GM23248 (cell line): ENCODE measurements around the gene TLNRD1.
"Not testable (repeated sequence)": the region's sequence is repeated elsewhere in the genome, so short reads cannot be mapped to it uniquely, and the experiment has no call there.

ENCODE experiments used
- EZH2 ChIP-seq: fragments of 200-600 bp; sonication (generic); IDR thresholded peaks from 2 replicates; pipeline ENCODE4 v1.6.1; 2018; ENCODE audit warnings: antibody characterized with exemption, mild to moderate bottlenecking; ENCODE audit not compliant: insufficient read depth, poor library complexity, severe bottlenecking
- EZH2phosphoT487 ChIP-seq: fragments of 200-600 bp; sonication (generic); IDR thresholded peaks from 2 replicates; pipeline ENCODE4 v1.6.1; 2018; ENCODE audit warnings: antibody characterized with exemption, moderate library complexity, mild to moderate bottlenecking, low read depth; ENCODE audit not compliant: insufficient read depth

- not testable (repeated sequence) for TF ChIP-seq EZH2, EZH2phosphoT487
These were observed 44.9 kb upstream of the TLNRD1 start for GRCh38 chr15:80955571-80956452.
